ENCODE measurements around the gene GNL3. TPM values are rescaled to one million over a fixed set of nuclear protein-coding genes. Genes with fewer than 3 reads are reported as not detected.

The GNL3 gene
- polyA plus RNA-seq, 1 experiment, result 30.6 TPM

DNA sequence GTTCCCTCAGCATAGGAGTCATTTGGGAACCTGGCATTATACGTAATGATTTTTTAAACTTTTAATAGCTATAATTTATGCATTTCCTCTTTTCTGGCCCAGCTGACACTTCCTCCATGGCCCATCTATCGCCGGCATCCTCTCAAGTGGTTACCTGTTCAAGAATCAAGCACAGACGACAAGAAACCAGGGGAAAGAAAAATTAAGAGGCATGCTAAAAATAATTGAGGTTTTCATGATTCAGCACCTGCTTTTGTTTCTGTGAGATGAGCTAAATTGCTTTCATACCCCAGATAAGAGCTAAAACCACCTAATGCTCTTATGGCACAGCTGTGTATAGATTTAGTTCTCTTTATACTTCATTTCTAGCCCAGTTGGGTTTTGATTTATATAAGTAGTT is 21.8 kb downstream of the GNL3 start:
- ChIA-PET CTCF (interaction anchor here (0.6 kb wide), 1 partner anchor 260 kb away, joined by 5 read pairs; no protein-coding TSS in a partner anchor), POLR2A (no interaction called here)
- no peak overlapping the region for H3K4me3 ChIP-seq (ENCODE audit: low read depth, low read length)
- H3K27me3 ChIP-seq (ENCODE audit: control insufficient read depth, insufficient read depth, low read length), result no peaks in the 10 kb centered on the region
- DNase-seq (ENCODE audit: low read depth), result no peak
- H3K36me3 ChIP-seq (ENCODE audit: control insufficient read depth, insufficient read depth, low read length), result peaks cover 4% of the 10 kb centered on the region
- TF ChIP-seq, protein P1, sequence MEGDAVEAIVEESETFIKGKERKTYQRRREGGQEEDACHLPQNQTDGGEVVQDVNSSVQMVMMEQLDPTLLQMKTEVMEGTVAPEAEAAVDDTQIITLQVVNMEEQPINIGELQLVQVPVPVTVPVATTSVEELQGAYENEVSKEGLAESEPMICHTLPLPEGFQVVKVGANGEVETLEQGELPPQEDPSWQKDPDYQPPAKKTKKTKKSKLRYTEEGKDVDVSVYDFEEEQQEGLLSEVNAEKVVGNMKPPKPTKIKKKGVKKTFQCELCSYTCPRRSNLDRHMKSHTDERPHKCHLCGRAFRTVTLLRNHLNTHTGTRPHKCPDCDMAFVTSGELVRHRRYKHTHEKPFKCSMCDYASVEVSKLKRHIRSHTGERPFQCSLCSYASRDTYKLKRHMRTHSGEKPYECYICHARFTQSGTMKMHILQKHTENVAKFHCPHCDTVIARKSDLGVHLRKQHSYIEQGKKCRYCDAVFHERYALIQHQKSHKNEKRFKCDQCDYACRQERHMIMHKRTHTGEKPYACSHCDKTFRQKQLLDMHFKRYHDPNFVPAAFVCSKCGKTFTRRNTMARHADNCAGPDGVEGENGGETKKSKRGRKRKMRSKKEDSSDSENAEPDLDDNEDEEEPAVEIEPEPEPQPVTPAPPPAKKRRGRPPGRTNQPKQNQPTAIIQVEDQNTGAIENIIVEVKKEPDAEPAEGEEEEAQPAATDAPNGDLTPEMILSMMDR (IDR thresholded peaks at IDR 0.05; ENCODE audit: insufficient read depth, low read depth, low read length), result no peak

GRCh38 chr3:52710512-52710911 is 24.7 kb downstream of the GNL3 start:
- Histone ChIP-seq H3K36me3 (ENCODE audit: control insufficient read depth, insufficient read depth, low read length) (peaks cover 5% of the 10 kb centered on the region), H3K4me3 (ENCODE audit: low read depth, low read length) (no peak overlapping the region), H3K27me3 (ENCODE audit: control insufficient read depth, insufficient read depth, low read length) (no peaks in the 10 kb centered on the region)
- TF ChIP-seq, protein P1 (IDR thresholded peaks at IDR 0.05; ENCODE audit: insufficient read depth, low read depth, low read length), result no peak
- no peak for DNase-seq (ENCODE audit: low read depth)
- ChIA-PET POLR2A (no interaction called here), CTCF (no interaction called here)

DNA sequence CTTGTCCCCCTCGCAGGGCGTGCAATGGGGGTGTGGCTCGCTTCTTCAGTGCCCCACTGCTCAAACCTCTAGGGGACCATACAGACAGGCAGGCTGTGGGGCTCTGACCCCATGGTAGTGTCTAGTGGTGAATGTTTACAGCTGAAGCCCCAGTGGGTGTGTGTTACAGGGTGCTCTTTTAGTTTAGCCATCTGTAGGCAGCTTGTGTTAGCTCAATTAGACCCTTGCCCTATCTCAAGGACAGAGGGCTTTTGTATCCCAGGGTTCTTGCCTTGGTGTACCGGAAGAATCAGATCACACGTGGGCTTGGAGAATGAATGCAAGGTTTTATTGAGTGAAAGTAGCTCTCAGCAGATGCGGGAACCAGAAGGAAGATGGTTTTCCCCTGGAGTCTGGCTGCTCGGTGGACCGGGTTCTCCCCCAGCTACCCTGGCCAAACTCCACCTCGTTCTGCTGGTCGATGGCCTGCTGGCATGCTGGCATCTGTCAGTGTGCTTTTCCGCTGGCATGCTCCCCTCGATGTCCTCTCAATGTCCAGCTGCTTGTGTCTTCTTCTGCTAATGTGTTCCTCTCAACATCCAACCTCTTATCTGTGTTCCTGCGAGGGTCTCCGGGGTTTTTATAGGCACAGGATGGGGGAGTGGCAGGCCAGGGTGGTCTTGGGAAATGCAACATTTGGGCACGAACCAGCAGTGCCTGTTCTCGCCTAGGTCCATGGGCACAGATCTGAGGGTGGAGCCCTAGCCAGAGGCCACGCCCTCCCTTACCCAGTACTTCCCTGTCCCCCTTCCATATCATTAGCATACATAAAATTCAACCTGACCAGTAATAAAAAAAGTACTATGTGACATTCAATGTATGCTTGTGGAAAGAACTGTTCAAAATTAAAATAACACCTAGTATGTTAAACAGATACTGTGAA is 26.7 kb downstream of the GNL3 start:
- no peaks in the 10 kb centered on the region for H3K27me3 ChIP-seq (ENCODE audit: control insufficient read depth, insufficient read depth, low read length)
- no peak for DNase-seq (ENCODE audit: low read depth)
- POLR2A ChIA-PET, result no interaction called here
- CTCF ChIA-PET, result no interaction called here
- H3K4me3 ChIP-seq (ENCODE audit: low read depth, low read length), result no peak overlapping the region
- peaks cover 5% of the 10 kb centered on the region for H3K36me3 ChIP-seq (ENCODE audit: control insufficient read depth, insufficient read depth, low read length)
- TF ChIP-seq, protein P1 (IDR thresholded peaks at IDR 0.05; ENCODE audit: insufficient read depth, low read depth, low read length), result no peak

GRCh38 chr3:52714335-52715302 is 28.8 kb downstream of the GNL3 start:
- ChIA-PET CTCF (no interaction called here), POLR2A (no interaction called here)
- TF ChIP-seq, protein P1 (IDR thresholded peaks at IDR 0.05; ENCODE audit: insufficient read depth, low read depth, low read length), result no peak
- H3K27me3 ChIP-seq (ENCODE audit: control insufficient read depth, insufficient read depth, low read length), result no peaks in the 10 kb centered on the region
- no peak for DNase-seq (ENCODE audit: low read depth)
- H3K36me3 ChIP-seq (ENCODE audit: control insufficient read depth, insufficient read depth, low read length), result peaks cover 3% of the 10 kb centered on the region
- no peak overlapping the region for H3K4me3 ChIP-seq (ENCODE audit: low read depth, low read length)

All from BJ (cell line).